Measurements from ENCODE around the gene LSP1. TPM values are rescaled to one million over a fixed set of nuclear protein-coding genes. Genes with fewer than 3 reads are reported as not detected.

LSP1 gene
- total and polyA plus RNA-seq, 10 donors: 136 to 422 (median 335) TPM

GRCh38 chr11:1822648-1823375 lies 30.1 kb upstream of the LSP1 start:
- TF ChIP-seq POLR2A (IDR thresholded peaks at IDR 0.05) (no peak), POLR2AphosphoS5 (IDR thresholded peaks at IDR 0.05) (no peak)
- TF ChIP-seq, protein P1, sequence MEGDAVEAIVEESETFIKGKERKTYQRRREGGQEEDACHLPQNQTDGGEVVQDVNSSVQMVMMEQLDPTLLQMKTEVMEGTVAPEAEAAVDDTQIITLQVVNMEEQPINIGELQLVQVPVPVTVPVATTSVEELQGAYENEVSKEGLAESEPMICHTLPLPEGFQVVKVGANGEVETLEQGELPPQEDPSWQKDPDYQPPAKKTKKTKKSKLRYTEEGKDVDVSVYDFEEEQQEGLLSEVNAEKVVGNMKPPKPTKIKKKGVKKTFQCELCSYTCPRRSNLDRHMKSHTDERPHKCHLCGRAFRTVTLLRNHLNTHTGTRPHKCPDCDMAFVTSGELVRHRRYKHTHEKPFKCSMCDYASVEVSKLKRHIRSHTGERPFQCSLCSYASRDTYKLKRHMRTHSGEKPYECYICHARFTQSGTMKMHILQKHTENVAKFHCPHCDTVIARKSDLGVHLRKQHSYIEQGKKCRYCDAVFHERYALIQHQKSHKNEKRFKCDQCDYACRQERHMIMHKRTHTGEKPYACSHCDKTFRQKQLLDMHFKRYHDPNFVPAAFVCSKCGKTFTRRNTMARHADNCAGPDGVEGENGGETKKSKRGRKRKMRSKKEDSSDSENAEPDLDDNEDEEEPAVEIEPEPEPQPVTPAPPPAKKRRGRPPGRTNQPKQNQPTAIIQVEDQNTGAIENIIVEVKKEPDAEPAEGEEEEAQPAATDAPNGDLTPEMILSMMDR (IDR thresholded peaks at IDR 0.05 in 8 of 11, conservative IDR thresholded peaks at IDR 0.05 in 3 of 11): no peak
- 79 to 97% (median 89%) methylated on average over 6 to 8 of the region's 8 CpGs for WGBS, 5 donors
- Histone ChIP-seq H3K36me3 (no peaks in the 10 kb centered on the region), H3K27me3 (replicated peaks in 1 of 7) (peaks cover 0 to 9% (median 0%) of the 10 kb centered on the region in 7 donors), H3K4me1 (peaks cover 0 to 31% (median 12%) of the 10 kb centered on the region in 6 donors), H3K4me3 (no peak overlapping the region), H3K27ac (no peak overlapping the region), H3K9me3 (peaks cover 0 to 21% (median 16%) of the 10 kb centered on the region in 8 donors)
- DNase-seq: no peak
- intact Hi-C loops (cut with DNase I; ENCODE audit: low total_unique reads): no loop called here

- peaks cover 0 to 14% (median 0%) of the 10 kb centered on the region in 7 donors for H3K27me3 ChIP-seq (replicated peaks in 1 of 7)
- H3K36me3 ChIP-seq: no peaks in the 10 kb centered on the region
- peaks cover 0 to 13% (median 8%) of the 10 kb centered on the region in 8 donors for H3K9me3 ChIP-seq
- no peak overlapping the region for H3K4me3 ChIP-seq
- no peak overlapping the region for H3K27ac ChIP-seq
- peaks cover 0 to 37% (median 12%) of the 10 kb centered on the region in 6 donors for H3K4me1 ChIP-seq
- intact Hi-C loops (cut with DNase I; ENCODE audit: low total_unique reads): no loop called here
- 91 to 97% (median 91%) methylated on average over 11 to 19 of the region's 19 CpGs for WGBS, 5 donors
- no peak for DNase-seq
- TF ChIP-seq POLR2A (IDR thresholded peaks at IDR 0.05) (no peak), POLR2AphosphoS5 (IDR thresholded peaks at IDR 0.05) (no peak)
- TF ChIP-seq, protein P1 (IDR thresholded peaks at IDR 0.05 in 8 of 11, conservative IDR thresholded peaks at IDR 0.05 in 3 of 11): no peak
Observed at GRCh38 chr11:1823376-1824220, 29.3 kb upstream of the LSP1 start.

- 82 to 96% (median 92%) methylated on average over 8 to 23 of the region's 23 CpGs for WGBS, 5 donors
- TF ChIP-seq POLR2A (IDR thresholded peaks at IDR 0.05) (no peak), POLR2AphosphoS5 (IDR thresholded peaks at IDR 0.05) (no peak)
- TF ChIP-seq, protein P1 (IDR thresholded peaks at IDR 0.05 in 8 of 11, conservative IDR thresholded peaks at IDR 0.05 in 3 of 11): no peak
- H3K9me3 ChIP-seq: peaks cover 0 to 5% (median 0%) of the 10 kb centered on the region in 8 donors
- peak overlapping the region in 3 of 8 donors; percentile 63 to 76 (median 75) for H3K27ac ChIP-seq
- peaks cover 0 to 22% (median 0%) of the 10 kb centered on the region in 7 donors for H3K27me3 ChIP-seq (replicated peaks in 1 of 7)
- intact Hi-C loops (cut with DNase I; ENCODE audit: low total_unique reads): no loop called here
- H3K4me3 ChIP-seq: no peak overlapping the region
- no peaks in the 10 kb centered on the region for H3K36me3 ChIP-seq
- no peak for DNase-seq
- peaks cover 0 to 37% (median 12%) of the 10 kb centered on the region in 6 donors for H3K4me1 ChIP-seq
Observed at GRCh38 chr11:1824221-1825038, 28.5 kb upstream of the LSP1 start.
